Measurements from ENCODE around the gene ANO9.

Gene ANO9

DNA sequence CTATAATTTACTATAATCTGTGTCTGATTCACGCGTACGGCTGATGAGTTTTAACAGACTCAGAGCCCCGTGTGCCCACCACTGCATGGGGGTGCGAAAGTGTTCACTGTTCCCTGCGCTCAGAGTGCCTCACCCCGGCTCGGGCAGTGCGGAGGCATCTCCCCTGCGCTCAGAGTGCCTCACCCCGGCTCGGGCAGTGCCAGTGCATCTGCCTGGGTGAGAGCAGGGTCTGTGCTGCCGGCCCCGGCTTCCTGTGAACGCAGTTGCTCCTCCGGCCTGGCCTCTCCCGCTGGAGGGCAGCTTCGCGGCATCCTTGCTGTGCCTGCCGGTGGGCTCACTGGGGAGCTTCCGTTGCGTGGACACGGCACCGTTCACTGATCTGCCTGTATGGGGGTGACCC lies 22.5 kb upstream of the ANO9 start:
- intact Hi-C loops (cut with DNase I; ENCODE audit: low total_unique reads): no loop called here
- no peaks in the 10 kb centered on the region for H3K27me3 ChIP-seq

DNA sequence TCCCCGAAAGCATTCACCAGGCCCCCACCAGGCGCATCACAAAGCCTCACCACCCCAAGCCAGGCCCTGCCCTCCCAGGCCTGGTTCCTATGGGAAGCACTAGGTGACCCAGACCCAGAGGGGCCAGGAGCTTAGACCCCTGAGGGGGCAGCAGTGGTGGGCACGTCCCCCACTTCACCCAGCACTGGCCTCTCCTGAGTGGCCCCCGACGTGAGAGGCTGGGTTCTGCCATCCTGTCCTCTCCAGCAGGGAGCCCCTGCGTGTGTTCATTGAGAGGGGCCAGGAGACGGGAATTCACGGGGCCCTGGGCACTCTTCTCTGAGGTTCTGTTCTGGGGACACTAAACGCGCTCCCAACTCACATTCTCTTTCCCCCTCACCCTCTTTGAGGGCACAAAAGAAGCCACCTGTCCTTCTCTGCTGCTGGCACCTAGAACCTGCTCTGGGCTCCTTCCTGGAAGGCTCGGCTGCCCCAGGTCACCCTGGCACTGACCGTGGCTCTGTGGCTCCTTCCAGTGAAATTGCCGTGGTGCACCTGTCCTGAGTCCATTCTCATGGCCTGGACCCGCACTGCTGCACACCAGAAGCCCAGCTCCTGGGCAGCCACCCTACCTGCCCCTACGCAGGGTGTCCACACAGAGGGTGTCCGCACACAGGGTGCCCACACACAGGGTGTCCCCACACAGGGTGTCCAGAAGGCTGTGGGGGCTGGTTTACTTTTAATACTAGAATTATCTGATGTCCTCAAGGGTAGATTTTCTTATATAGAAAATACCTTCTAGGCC lies 20.5 kb upstream of the ANO9 start:
- intact Hi-C loops (cut with DNase I; ENCODE audit: low total_unique reads): no loop called here

More for the DNA sequence above, 22.5 kb upstream of the ANO9 start:
- Histone ChIP-seq H3K4me1 (peaks cover 0 to 9% (median 5%) of the 10 kb centered on the region in 4 donors), H3K4me3 (no peak overlapping the region), H3K27ac (no peak overlapping the region), H3K9me3 (no peaks in the 10 kb centered on the region), H3K36me3 (peaks cover 0 to 56% (median 30%) of the 10 kb centered on the region in 3 donors)
- TF ChIP-seq, protein P1, sequence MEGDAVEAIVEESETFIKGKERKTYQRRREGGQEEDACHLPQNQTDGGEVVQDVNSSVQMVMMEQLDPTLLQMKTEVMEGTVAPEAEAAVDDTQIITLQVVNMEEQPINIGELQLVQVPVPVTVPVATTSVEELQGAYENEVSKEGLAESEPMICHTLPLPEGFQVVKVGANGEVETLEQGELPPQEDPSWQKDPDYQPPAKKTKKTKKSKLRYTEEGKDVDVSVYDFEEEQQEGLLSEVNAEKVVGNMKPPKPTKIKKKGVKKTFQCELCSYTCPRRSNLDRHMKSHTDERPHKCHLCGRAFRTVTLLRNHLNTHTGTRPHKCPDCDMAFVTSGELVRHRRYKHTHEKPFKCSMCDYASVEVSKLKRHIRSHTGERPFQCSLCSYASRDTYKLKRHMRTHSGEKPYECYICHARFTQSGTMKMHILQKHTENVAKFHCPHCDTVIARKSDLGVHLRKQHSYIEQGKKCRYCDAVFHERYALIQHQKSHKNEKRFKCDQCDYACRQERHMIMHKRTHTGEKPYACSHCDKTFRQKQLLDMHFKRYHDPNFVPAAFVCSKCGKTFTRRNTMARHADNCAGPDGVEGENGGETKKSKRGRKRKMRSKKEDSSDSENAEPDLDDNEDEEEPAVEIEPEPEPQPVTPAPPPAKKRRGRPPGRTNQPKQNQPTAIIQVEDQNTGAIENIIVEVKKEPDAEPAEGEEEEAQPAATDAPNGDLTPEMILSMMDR (IDR thresholded peaks at IDR 0.05): no peak
- no peak for DNase-seq

DNA sequence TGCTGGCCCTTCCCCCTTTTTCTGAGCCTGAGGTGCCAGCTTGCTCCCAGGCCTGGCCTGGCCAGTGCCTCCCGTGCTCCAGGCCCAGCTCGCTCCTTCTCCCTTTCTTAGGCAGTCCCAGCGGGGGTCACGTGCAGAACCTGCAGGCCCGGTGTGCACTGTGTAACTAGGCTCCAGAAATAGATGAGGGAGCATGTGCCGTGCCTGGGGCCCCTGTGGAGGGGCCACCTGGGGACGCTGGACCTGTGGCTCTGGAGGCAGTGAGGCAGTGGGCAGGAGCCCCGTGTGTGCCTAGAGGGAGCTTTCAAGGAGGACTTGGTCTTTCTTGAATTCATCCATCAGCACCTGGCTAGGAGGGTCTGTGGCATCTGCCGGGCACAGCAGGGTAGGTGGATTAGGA lies 19.8 kb upstream of the ANO9 start:
- Histone ChIP-seq H3K27ac (no peak overlapping the region), H3K4me3 (no peak overlapping the region), H3K4me1 (no peaks in the 10 kb centered on the region), H3K27me3 (no peaks in the 10 kb centered on the region), H3K9me3 (no peaks in the 10 kb centered on the region), H3K36me3 (peaks cover 0 to 55% (median 30%) of the 10 kb centered on the region in 3 donors)
- DNase-seq: no peak
- intact Hi-C loops (cut with DNase I; ENCODE audit: low total_unique reads): no loop called here
- TF ChIP-seq, protein P1 (IDR thresholded peaks at IDR 0.05): no peak

More for the DNA sequence above, 20.5 kb upstream of the ANO9 start:
- Histone ChIP-seq H3K4me1 (no peaks in the 10 kb centered on the region), H3K4me3 (no peak overlapping the region), H3K9me3 (no peaks in the 10 kb centered on the region), H3K27ac (no peak overlapping the region), H3K36me3 (peaks cover 0 to 57% (median 30%) of the 10 kb centered on the region in 3 donors), H3K27me3 (no peaks in the 10 kb centered on the region)
- DNase-seq: no peak
- TF ChIP-seq, protein P1 (IDR thresholded peaks at IDR 0.05): no peak

DNA sequence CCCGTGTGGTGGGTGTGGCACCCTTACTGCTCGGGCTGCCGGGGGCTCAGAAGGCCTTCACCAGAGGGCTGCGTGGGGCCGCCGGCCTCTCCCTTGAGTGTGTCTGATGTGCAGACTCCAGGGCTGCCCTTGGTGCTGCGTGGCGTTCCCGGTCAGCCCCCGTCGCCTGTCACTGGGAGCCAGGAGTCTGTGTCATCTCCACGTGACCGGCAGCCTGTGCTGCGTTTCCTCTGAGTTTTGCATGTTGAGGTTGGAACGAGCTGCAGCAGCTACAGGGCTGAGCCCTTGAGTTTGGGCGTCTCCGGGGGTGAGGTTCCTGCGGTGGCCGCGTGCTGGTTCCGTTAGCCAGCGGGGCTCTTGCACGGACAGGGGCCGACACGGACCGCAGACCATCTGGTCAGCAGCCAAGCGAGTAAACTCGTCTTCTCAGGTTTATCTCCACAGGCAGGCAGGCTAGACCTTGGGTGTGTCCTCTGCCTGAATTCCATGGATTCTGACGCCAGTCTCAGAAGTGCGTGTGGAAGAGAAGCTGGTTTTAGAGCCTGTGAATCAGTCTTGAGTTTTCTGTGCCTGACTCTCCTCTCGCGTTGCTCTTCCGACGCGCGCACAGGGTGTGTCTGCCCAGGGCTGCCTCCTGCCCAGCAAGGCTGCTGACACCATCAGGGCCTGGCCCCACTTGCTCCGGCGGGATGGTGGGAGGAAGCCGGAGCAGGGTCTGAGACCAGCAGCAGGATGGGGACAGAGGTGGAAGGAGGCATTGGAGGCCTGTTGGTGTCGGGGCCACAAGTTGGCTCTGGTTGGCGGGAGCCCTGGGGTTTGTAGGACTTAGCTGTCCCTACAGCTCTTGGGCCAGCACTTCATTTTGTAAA lies 18.8 kb upstream of the ANO9 start:
- H3K4me3 ChIP-seq: no peak overlapping the region

DNA sequence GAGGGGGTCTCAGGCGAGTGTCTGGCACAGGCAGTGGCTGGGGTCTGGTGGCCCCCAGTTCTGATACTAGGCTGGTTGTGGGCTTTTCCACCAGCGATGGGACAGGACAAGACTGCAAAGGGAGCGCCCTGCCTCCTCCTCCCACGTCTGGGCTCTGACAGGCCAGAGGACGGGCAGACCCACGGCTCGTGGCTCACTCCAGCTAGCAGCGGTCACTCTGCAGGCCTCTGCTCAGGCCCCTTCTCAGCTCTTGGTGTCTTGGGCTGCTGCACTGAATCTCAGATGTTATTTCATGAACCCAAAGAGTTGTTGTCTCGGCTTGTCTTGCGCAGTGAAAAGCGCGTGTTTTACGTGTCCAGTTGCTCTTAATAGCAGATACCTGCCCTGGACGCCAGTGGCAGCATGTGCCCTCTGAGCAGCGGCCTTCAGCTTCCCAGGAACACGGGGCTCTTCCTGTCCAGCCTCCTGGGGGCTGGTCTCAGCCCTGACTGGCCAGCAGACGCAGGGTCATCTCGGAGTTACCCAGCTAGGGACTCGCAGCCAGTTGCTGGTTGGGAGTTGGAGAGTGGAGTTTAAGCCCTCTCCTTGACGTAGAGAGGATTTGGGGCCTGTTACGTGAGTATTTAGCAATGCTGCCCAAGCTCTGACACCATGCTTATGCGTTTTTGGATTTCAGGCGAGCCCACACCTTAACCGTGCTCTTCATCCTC lies 17.9 kb upstream of the ANO9 start:
- Histone ChIP-seq H3K4me1 (peaks cover 0 to 3% (median 0%) of the 10 kb centered on the region in 4 donors), H3K9me3 (no peaks in the 10 kb centered on the region), H3K36me3 (peaks cover 0 to 44% (median 30%) of the 10 kb centered on the region in 3 donors), H3K4me3 (no peak overlapping the region), H3K27me3 (no peaks in the 10 kb centered on the region), H3K27ac (no peak overlapping the region)
- DNase-seq: no peak
- intact Hi-C loops (cut with DNase I; ENCODE audit: low total_unique reads): no loop called here
- TF ChIP-seq, protein P1 (IDR thresholded peaks at IDR 0.05): no peak

More for the DNA sequence above, 18.8 kb upstream of the ANO9 start:
- no peaks in the 10 kb centered on the region for H3K4me1 ChIP-seq
- DNase-seq: no peak
- TF ChIP-seq, protein P1 (IDR thresholded peaks at IDR 0.05): no peak
- no peak overlapping the region for H3K27ac ChIP-seq
- intact Hi-C loops (cut with DNase I; ENCODE audit: low total_unique reads): no loop called here
- no peaks in the 10 kb centered on the region for H3K9me3 ChIP-seq
- H3K36me3 ChIP-seq: peaks cover 0 to 49% (median 30%) of the 10 kb centered on the region in 3 donors
- no peaks in the 10 kb centered on the region for H3K27me3 ChIP-seq
